ENCODE results near the gene ABRAXAS1. TPM values are rescaled to one million over a fixed set of nuclear protein-coding genes. Genes with fewer than 3 reads are reported as not detected.

Gene ABRAXAS1
- total and polyA plus RNA-seq, 2 of the 13 experiments (the other 11 are each of a cell fraction or from before 2014, with no cell fraction given): 14.1 to 14.7 TPM

DNA sequence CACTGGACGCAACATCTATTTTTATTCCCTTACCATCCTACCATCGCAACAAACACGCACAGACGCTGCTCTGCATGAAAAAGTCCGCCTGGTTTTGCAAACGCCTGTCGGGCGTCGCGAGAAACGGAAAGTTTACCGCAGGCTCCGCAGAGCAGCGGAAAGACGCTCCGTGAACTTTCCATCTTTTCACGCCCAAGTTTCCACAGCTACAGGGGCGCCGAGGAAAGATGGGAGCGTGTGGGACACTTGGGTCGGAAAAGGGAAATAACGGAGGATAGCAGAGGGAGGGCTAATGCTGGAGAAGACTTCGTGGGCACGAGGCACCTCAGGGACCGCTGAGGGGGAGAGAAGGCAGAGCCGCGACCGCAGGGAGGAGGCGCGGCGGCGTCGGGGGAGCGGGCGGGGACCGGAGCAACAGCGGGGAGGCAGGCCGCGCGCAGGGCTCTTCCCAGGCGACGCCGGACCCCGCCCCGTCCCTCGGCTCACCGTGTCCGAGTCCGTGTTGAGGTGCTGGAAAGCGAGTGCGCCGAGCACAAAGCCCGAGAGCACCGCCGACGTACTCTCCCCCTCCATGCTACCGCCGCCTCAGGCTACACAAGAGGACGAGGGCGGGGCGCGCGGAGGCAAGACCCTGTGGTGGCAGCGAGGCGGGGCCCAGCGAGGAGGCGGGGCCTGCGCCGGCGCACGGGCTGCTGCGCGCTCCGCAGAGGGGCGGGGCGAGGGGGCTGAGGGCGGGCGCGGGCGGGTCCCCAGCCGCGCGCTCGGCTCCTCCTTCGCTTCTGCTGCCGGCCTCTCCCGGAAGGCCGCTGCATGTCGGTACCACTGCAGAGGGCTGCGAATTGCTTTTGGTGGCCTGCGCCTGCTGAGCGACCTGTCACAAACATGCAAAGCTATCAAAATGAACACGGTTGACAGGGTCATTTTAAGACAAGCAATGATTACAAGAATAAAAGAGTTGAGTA lies at the start of gene ABRAXAS1 (continued):
- TF ChIP-seq, protein P1, sequence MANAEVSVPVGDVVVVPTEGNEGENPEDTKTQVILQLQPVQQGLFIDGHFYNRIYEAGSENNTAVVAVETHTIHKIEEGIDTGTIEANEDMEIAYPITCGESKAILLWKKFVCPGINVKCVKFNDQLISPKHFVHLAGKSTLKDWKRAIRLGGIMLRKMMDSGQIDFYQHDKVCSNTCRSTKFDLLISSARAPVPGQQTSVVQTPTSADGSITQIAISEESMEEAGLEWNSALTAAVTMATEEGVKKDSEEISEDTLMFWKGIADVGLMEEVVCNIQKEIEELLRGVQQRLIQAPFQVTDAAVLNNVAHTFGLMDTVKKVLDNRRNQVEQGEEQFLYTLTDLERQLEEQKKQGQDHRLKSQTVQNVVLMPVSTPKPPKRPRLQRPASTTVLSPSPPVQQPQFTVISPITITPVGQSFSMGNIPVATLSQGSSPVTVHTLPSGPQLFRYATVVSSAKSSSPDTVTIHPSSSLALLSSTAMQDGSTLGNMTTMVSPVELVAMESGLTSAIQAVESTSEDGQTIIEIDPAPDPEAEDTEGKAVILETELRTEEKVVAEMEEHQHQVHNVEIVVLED (CRISPR knock-in tag; IDR thresholded peaks at IDR 0.05; ENCODE audit: borderline replicate concordance): peak; percentile 75
- no peak; the same call in 1 of the 2 replicates for TF ChIP-seq ZFP82 (CRISPR knock-in tag; IDR thresholded peaks at IDR 0.05; ENCODE audit: borderline replicate concordance)
- no peak for TF ChIP-seq ZNF296 (CRISPR knock-in tag; conservative IDR thresholded peaks at IDR 0.05)
- TF ChIP-seq ERF (CRISPR knock-in tag; IDR thresholded peaks at IDR 0.05): peak; percentile 19; the same call in 1 of the 2 replicates
- TF ChIP-seq NCOA2 (CRISPR knock-in tag; IDR thresholded peaks at IDR 0.05): no peak; the same call in 1 of the 2 replicates
- TF ChIP-seq ZNF136 (CRISPR knock-in tag; IDR thresholded peaks at IDR 0.05; ENCODE audit: low read depth): peak; percentile 60; the same call in 1 of the 2 replicates
- peak; percentile 57 for TF ChIP-seq ZBTB14 (CRISPR knock-in tag; IDR thresholded peaks at IDR 0.05)
- peak; percentile 90 for TF ChIP-seq ZNF274 (CRISPR knock-in tag; IDR thresholded peaks at IDR 0.05)
- TF ChIP-seq MAFK (conservative IDR thresholded peaks at IDR 0.05 in 1 of 2, IDR thresholded peaks at IDR 0.05 in 1 of 2; ENCODE audit: low read length in 2 of 2): no peak
- no peak for TF ChIP-seq NFIB (CRISPR knock-in tag; IDR thresholded peaks at IDR 0.05; ENCODE audit: borderline replicate concordance)
- no peak for TF ChIP-seq RAD51 (IDR thresholded peaks at IDR 0.05; ENCODE audit: borderline replicate concordance)
- TF ChIP-seq, protein P2, sequence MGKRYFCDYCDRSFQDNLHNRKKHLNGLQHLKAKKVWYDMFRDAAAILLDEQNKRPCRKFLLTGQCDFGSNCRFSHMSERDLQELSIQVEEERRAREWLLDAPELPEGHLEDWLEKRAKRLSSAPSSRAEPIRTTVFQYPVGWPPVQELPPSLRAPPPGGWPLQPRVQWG (CRISPR knock-in tag; IDR thresholded peaks at IDR 0.05; ENCODE audit: borderline replicate concordance, low read depth): no peak
- no peak for TF ChIP-seq CEBPB (IDR thresholded peaks at IDR 0.05; ENCODE audit: borderline replicate concordance, low read depth, low read length)
- TF ChIP-seq, protein P3, sequence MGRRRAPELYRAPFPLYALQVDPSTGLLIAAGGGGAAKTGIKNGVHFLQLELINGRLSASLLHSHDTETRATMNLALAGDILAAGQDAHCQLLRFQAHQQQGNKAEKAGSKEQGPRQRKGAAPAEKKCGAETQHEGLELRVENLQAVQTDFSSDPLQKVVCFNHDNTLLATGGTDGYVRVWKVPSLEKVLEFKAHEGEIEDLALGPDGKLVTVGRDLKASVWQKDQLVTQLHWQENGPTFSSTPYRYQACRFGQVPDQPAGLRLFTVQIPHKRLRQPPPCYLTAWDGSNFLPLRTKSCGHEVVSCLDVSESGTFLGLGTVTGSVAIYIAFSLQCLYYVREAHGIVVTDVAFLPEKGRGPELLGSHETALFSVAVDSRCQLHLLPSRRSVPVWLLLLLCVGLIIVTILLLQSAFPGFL (CRISPR knock-in tag; IDR thresholded peaks at IDR 0.05): no peak
- no peak for TF ChIP-seq ATM (IDR thresholded peaks at IDR 0.05; ENCODE audit: borderline replicate concordance)
- no peak for TF ChIP-seq PCBP1 (IDR thresholded peaks at IDR 0.05; ENCODE audit: borderline replicate concordance, low read depth, low read length)
- TF ChIP-seq KLF16 (CRISPR knock-in tag; IDR thresholded peaks at IDR 0.05): peak in 1 of 2 experiments; percentile 53; a peak in 2 of 4 replicates
- peak; percentile 79; the same call in 1 of the 2 replicates for TF ChIP-seq KAT7 (CRISPR knock-in tag; IDR thresholded peaks at IDR 0.05; ENCODE audit: borderline replicate concordance)
- no peak for TF ChIP-seq TCF7L2 (IDR thresholded peaks at IDR 0.05; ENCODE audit: low read depth, low read length)
- TF ChIP-seq DBP (CRISPR knock-in tag; IDR thresholded peaks at IDR 0.05; ENCODE audit: not compliant biosample characterization): no peak
- TF ChIP-seq ZBTB26 (CRISPR knock-in tag; IDR thresholded peaks at IDR 0.05; ENCODE audit: borderline replicate concordance): peak; percentile 62
- TF ChIP-seq ZNF331 (CRISPR knock-in tag; IDR thresholded peaks at IDR 0.05): peak; percentile 49

Data from HepG2 (cell line).